ENCODE results near the gene MCM8. TPM values are rescaled to one million over a fixed set of nuclear protein-coding genes. Genes with fewer than 3 reads are reported as not detected.
"Not testable (repeated sequence)": the region's sequence is repeated elsewhere in the genome, so short reads cannot be mapped to it uniquely, and the experiment has no call there.

Gene MCM8
- total and polyA plus RNA-seq, 4 donors: 0.49 to 11.0 (median 1.5) TPM

- Histone ChIP-seq H3K4me3 (ENCODE audit: low read depth in 1 of 3, low read length in 3 of 3) (no peak overlapping the region), H3K27me3 (ENCODE audit: control insufficient read depth in 4 of 4, insufficient read depth in 4 of 4, low read length in 3 of 4) (no peaks in the 10 kb centered on the region), H3K27ac (ENCODE audit: low read depth in 1 of 2, low read length in 2 of 2) (no peak overlapping the region), H3K36me3 (ENCODE audit: control insufficient read depth in 4 of 4, insufficient read depth in 3 of 4, low read depth in 1 of 4, low read length in 3 of 4) (peaks cover 7 to 38% (median 25%) of the 10 kb centered on the region in 4 donors), H3K9ac (ENCODE audit: low read depth in 1 of 2, low read length in 2 of 2) (no peak overlapping the region), H3K9me3 (ENCODE audit: control insufficient read depth in 4 of 4, low read length in 3 of 4) (no peaks in the 10 kb centered on the region), H3K4me1 (ENCODE audit: control insufficient read depth in 4 of 4, insufficient read depth in 4 of 4, low read length in 3 of 4) (peaks cover 0 to 8% (median 1%) of the 10 kb centered on the region in 4 donors)
- 68% methylated on average over 6 of the region's 6 CpGs for WGBS
- no peak for TF ChIP-seq ATF3 (IDR thresholded peaks at IDR 0.05)
- TF ChIP-seq GABPA (IDR thresholded peaks at IDR 0.05 in 1 of 2, conservative IDR thresholded peaks at IDR 0.05 in 1 of 2): no peak
- no peak for TF ChIP-seq CTCF (IDR thresholded peaks at IDR 0.05; ENCODE audit: low read depth, low read length, missing input control)
- no peak for DNase-seq (ENCODE audit: low spot score)
Measured at GRCh38 chr20:6029538-6029937, 79.1 kb downstream of the MCM8 start.

GRCh38 chr20:6030453-6031080 lies 80.1 kb downstream of the MCM8 start:
- Histone ChIP-seq H3K27ac (ENCODE audit: low read depth in 1 of 2, low read length in 2 of 2) (no peak overlapping the region), H3K27me3 (ENCODE audit: control insufficient read depth in 4 of 4, insufficient read depth in 4 of 4, low read length in 3 of 4) (no peaks in the 10 kb centered on the region), H3K36me3 (ENCODE audit: control insufficient read depth in 4 of 4, insufficient read depth in 3 of 4, low read depth in 1 of 4, low read length in 3 of 4) (peaks cover 7 to 35% (median 27%) of the 10 kb centered on the region in 4 donors), H3K4me3 (ENCODE audit: low read depth in 1 of 3, low read length in 3 of 3) (no peak overlapping the region), H3K4me1 (ENCODE audit: control insufficient read depth in 4 of 4, insufficient read depth in 4 of 4, low read length in 3 of 4) (peaks cover 0 to 8% (median 1%) of the 10 kb centered on the region in 4 donors), H3K9ac (ENCODE audit: low read depth in 1 of 2, low read length in 2 of 2) (no peak overlapping the region), H3K9me3 (ENCODE audit: control insufficient read depth in 4 of 4, low read length in 3 of 4) (no peaks in the 10 kb centered on the region)
- DNase-seq (ENCODE audit: low spot score): no peak
- TF ChIP-seq GABPA (IDR thresholded peaks at IDR 0.05 in 1 of 2, conservative IDR thresholded peaks at IDR 0.05 in 1 of 2): no peak
- no peak for TF ChIP-seq ATF3 (IDR thresholded peaks at IDR 0.05)
- TF ChIP-seq TAF1 (conservative IDR thresholded peaks at IDR 0.05): no peak
- TF ChIP-seq CTCF (IDR thresholded peaks at IDR 0.05; ENCODE audit: low read depth, low read length, missing input control): no peak
- TF ChIP-seq NR2F2 (IDR thresholded peaks at IDR 0.05): no peak
- no peak for TF ChIP-seq RAD21 (IDR thresholded peaks at IDR 0.05)
- no peak for TF ChIP-seq YY1 (IDR thresholded peaks at IDR 0.05)
- TF ChIP-seq HNF4G (IDR thresholded peaks at IDR 0.05): no peak
- TF ChIP-seq JUND (IDR thresholded peaks at IDR 0.05): no peak
- TF ChIP-seq MAX (IDR thresholded peaks at IDR 0.05): no peak
- TF ChIP-seq REST (IDR thresholded peaks at IDR 0.05): no peak
- no peak for TF ChIP-seq ZBTB33 (IDR thresholded peaks at IDR 0.05)
- TF ChIP-seq HNF4A (conservative IDR thresholded peaks at IDR 0.05): no peak
- no peak for TF ChIP-seq SP1 (IDR thresholded peaks at IDR 0.05)
- TF ChIP-seq RXRA (IDR thresholded peaks at IDR 0.05): no peak
- TF ChIP-seq EGR1 (IDR thresholded peaks at IDR 0.05; ENCODE audit: low read depth in 2 of 2): no peak
- WGBS: 75% methylated on average over 6 of the region's 6 CpGs

- H3K27me3 ChIP-seq (ENCODE audit: control insufficient read depth in 4 of 4, insufficient read depth in 4 of 4, low read length in 3 of 4); DNase-seq (ENCODE audit: low spot score); H3K9ac ChIP-seq (ENCODE audit: low read depth in 1 of 2, low read length in 2 of 2); H3K4me1 ChIP-seq (ENCODE audit: control insufficient read depth in 4 of 4, insufficient read depth in 4 of 4, low read length in 3 of 4); H3K9me3 ChIP-seq (ENCODE audit: control insufficient read depth in 4 of 4, low read length in 3 of 4); H3K27ac ChIP-seq (ENCODE audit: low read depth in 1 of 2, low read length in 2 of 2); H3K4me3 ChIP-seq (ENCODE audit: low read depth in 1 of 3, low read length in 3 of 3): not testable (repeated sequence)
- WGBS: 96% methylated on average over 8 of the region's 8 CpGs
- H3K36me3 ChIP-seq (ENCODE audit: control insufficient read depth in 4 of 4, insufficient read depth in 3 of 4, low read depth in 1 of 4, low read length in 3 of 4): peaks cover 10 to 48% (median 39%) of the 10 kb centered on the region in 4 donors
Measured at GRCh38 chr20:6032907-6033306, 82.5 kb downstream of the MCM8 start.

All from liver (tissue), 9 donors.